ENCODE data around the gene GADL1.

GRCh38 chr3:30713885-30714503, 180.5 kb downstream of the GADL1 start:
- no peak for TF ChIP-seq SUZ12 (IDR thresholded peaks at IDR 0.05)
- no peak for TF ChIP-seq TARDBP (IDR thresholded peaks at IDR 0.05)
- TF ChIP-seq BHLHE40 (IDR thresholded peaks at IDR 0.05; ENCODE audit: borderline replicate concordance) = no peak
